ENCODE results near the gene ABHD2.
"Not testable (repeated sequence)": the region's sequence is repeated elsewhere in the genome, so short reads cannot be mapped to it uniquely, and the experiment has no call there.

The ABHD2 gene

GRCh38 chr15:89087830-89088604, at the start of gene ABHD2:
Gene ABHD2 (plus strand): TSS chr15:89088456. CDS start chr15:89116328, 27,872 bp downstream.
- peak; percentile 98 for DNase-seq (ENCODE audit: low read depth, low spot score)
- peak within 1 kb of the TSS; percentile 92 for H3K27ac ChIP-seq

GRCh38 chr15:89039142-89039541, 49.1 kb upstream of the ABHD2 start:
- no peak for DNase-seq (ENCODE audit: low read depth, low spot score)
- H3K27ac ChIP-seq: no peak overlapping the region

GRCh38 chr15:89041507-89041906, 46.7 kb upstream of the ABHD2 start:
- DNase-seq (ENCODE audit: low read depth, low spot score): no peak
- no peak overlapping the region for H3K27ac ChIP-seq

- DNase-seq (ENCODE audit: low read depth, low spot score): no peak
Observed at GRCh38 chr15:89042387-89042786, 45.9 kb upstream of the ABHD2 start.

DNA sequence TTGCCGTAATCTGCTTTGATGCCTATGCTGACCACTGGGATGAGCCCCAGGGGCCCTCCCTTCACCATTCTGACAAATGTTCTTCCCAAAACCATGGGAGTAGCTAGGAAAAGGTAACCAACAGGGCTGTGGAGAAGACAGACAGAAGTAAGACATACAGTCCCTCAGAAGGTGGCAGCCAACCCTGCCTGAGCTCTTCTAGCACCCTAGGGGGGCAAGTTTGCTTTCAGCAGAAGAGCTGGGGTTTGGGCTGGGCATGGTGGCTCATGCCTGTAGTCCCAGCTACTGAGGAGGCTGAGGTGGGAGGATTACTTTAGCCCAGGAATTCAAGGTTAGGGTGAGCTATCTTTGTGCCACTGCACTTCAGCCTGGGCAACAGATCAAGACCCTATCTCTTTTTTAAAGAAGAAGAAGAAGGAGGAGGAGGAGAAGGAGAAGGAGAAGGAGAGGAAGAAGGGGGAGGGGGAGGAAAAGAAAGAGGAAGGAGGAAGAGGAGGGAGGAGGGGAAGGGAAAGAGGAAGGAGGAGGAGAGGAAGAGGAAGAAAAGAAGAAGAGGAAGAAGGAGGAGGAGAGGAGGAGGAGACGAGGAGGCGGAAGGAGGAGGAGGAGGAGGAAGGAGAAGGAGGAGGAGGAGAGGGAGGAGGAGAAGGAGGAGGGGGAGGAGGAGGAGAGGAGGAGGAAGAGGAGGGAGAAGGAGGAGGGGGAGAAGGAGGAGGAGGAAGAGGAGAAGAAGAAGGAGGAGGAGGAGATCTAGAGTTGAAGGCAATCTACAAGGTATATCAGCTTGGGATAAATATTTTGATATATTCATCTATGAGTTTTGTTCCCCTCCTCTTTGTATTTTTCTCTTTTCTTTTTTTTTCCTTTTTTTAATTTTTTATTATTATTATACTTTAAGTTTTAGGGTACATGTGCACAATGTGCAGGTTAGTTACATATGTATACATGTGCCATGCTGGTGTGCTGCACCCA, 44.9 kb upstream of the ABHD2 start:
- no peak for DNase-seq (ENCODE audit: low read depth, low spot score)
- no peak overlapping the region for H3K27ac ChIP-seq

More at GRCh38 chr15:89042387-89042786, 45.9 kb upstream of the ABHD2 start:
- no peak overlapping the region for H3K27ac ChIP-seq

DNA sequence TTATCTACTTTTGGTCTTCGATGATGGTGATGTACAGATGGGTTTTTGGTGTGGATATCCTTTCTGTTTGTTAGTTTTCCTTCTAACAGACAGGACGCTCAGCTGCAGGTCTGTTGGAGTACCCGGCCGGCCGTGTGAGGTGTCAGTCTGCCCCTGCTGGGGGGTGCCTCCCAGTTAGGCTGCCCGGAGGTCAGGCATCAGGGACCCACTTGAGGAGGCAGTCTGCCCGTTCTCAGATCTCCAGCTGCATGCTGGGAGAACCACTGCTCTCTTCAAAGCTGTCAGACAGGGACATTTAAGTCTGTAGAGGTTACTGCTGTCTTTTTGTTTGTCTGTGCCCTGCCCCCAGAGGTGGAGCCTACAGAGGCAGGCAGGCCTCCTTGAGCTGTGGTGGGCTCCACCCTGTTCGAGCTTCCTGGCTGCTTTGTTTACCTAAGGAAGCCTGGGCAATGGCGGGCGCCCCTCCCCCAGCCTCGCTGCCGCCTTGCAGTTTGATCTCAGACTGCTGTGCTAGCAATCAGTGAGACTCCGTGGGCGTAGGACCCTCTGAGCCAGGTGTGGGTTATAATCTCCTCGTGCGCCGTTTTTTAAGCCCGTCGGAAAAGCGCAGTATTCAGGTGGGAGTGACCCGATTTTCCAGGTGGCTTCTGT, 39.1 kb upstream of the ABHD2 start:
- not testable (repeated sequence) for DNase-seq (ENCODE audit: low read depth, low spot score); H3K27ac ChIP-seq

- DNase-seq (ENCODE audit: low read depth, low spot score): no peak
- H3K27ac ChIP-seq: no peak overlapping the region
Observed at GRCh38 chr15:89051875-89052274, 36.4 kb upstream of the ABHD2 start.

- DNase-seq (ENCODE audit: low read depth, low spot score): no peak
- H3K27ac ChIP-seq: no peak overlapping the region
Observed at GRCh38 chr15:89052474-89052873, 35.8 kb upstream of the ABHD2 start.

GRCh38 chr15:89054873-89055272, 33.4 kb upstream of the ABHD2 start:
- DNase-seq (ENCODE audit: low read depth, low spot score): no peak
- H3K27ac ChIP-seq: no peak overlapping the region

DNA sequence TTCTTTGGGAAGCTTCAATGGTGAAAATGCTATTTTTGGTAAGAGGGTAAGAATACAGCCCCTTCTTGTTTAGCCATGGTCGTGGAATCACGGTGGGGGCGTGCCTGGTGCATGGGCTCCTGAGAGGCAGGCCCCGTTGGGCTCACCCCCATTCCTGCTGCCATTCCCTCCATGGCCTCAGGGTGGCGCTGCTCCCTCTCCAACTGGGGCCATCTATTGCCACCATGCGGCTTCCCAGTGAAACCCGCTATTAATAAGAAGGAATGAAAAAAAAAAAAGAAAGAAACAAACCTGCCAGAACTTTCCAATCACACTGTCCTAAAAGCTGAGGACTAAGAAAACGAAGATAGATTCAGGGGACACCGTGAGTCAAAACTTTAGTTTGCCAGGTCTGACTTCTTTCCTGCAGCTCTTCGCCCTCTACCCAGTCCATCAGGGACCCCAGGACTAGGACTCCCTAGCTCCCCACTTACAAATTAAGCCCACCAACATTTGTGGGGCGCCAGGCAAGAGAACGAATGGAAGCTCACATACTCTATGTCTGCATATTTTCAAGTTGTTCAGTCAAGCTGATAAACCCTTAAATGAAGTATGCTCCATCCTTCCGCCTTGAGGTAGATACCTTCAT, 30.6 kb upstream of the ABHD2 start:
- H3K27ac ChIP-seq: no peak overlapping the region
- no peak for DNase-seq (ENCODE audit: low read depth, low spot score)

DNA sequence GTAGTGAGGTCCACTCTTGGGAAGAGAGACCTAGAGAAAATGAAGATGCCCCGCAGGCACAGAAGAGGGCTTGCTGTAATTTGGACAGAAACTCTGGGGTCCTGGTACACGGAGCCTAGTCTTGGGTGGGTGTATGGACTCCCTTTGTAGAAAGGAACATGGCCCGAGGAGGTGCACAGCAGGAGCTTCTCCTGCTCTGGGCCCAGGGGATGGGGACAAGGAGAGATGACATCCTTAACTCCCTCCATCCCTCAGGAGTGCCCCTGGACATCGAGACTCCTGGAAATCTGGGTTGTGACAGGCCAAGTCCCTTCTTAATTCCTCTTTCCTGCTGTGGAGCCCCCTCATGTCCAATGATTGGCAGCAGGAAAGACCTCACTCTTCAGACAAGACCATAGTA, 29.9 kb upstream of the ABHD2 start:
- H3K27ac ChIP-seq: no peak overlapping the region
- DNase-seq (ENCODE audit: low read depth, low spot score): no peak

DNA sequence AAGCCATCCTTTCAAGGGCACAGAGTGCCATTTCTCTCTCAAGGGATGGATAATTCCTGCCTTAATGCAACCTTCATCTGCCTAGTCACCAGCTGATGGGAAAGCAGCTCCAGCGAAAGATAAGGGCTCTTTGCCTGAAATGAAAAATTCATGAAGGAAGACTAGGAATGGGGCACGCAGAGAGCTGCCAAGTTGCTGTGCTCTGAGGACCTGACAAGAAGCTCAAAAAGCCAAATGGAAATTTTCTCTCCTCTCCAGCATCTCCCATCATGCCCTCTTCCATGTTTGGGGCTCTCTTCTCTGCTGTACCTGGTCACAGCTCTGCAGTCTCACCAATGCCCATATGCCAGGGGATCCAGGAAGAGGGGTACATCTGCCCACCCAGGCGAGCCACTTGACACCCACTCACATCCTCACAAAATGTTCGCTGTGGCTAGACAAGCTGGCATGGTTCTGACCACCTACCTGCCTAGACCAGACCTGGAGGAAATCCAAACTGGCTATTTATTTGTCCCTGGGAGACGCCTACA, 29.3 kb upstream of the ABHD2 start:
- no peak overlapping the region for H3K27ac ChIP-seq
- DNase-seq (ENCODE audit: low read depth, low spot score): no peak

GRCh38 chr15:89066280-89066679, 22.0 kb upstream of the ABHD2 start:
- H3K27ac ChIP-seq: no peak overlapping the region
- DNase-seq (ENCODE audit: low read depth, low spot score): no peak

GRCh38 chr15:89067751-89068150, 20.5 kb upstream of the ABHD2 start:
- no peak overlapping the region for H3K27ac ChIP-seq
- DNase-seq (ENCODE audit: low read depth, low spot score): no peak

- no peak overlapping the region for H3K27ac ChIP-seq
- peak; percentile 78 for DNase-seq (ENCODE audit: low read depth, low spot score)
Observed at GRCh38 chr15:89068325-89068784, 19.9 kb upstream of the ABHD2 start.

- no peak overlapping the region for H3K27ac ChIP-seq
- DNase-seq (ENCODE audit: low read depth, low spot score): no peak
Observed at GRCh38 chr15:89070197-89071124, 17.8 kb upstream of the ABHD2 start.

- DNase-seq (ENCODE audit: low read depth, low spot score): no peak
- no peak overlapping the region for H3K27ac ChIP-seq
Observed at GRCh38 chr15:89071471-89071870, 16.8 kb upstream of the ABHD2 start.

GRCh38 chr15:89072277-89072869, 15.9 kb upstream of the ABHD2 start:
- no peak for DNase-seq (ENCODE audit: low read depth, low spot score)
- H3K27ac ChIP-seq: no peak overlapping the region
